HG03159 (cell line): ENCODE results near the gene HLX.

Source experiments
- ATAC-seq: cut with Tn5 transposase; IDR thresholded peaks from one replicate; pipeline ENCODE4 v1.9.1; 2021; ENCODE audit warnings: mild to moderate bottlenecking, moderate library complexity; ENCODE audit not compliant: unreplicated experiment

The HLX gene

DNA sequence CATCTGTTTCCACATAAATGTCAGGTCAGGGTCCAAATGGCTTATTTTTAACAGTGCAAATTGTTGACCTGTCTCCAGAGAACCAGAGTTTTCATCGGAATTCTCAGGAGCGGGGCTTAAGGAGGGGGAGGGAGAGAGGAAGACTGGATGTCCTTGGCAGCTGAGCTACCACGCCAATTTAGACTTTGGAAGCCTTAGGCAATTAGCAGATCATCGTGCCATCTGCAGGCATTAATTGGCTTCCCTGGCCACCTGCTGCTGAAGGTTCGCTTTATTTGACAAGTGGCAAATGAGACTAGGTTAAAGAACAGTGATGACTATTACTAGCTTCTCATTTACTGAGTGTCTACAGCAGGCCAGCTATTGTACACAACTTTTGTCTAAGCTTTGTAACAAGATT lies 43.7 kb downstream of the HLX start:
- ATAC-seq, result no peak

GRCh38 chr1:220924331-220924970 lies 45.2 kb downstream of the HLX start:
- no peak for ATAC-seq

- ATAC-seq, result no peak
Measured at GRCh38 chr1:220925707-220926106, 46.5 kb downstream of the HLX start.

DNA sequence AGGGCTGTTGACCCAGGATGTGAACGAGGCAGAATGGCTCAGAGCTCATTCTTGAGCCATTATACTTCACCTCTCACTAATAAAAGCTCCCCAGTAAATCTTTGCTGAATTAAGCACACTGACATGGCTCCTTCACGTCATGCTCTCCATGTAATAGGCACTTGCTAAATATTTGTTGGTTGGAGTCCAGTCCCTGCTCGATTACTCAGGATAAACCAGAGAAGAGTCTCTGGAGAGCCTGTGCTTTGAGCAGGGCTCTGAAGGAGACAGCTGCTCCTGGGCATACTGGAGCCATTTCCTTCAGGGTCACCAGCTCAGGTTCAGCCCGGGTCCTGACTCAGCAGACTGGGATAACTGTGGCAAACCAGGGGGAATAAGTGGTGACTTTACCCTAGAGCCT lies 46.9 kb downstream of the HLX start:
- ATAC-seq, result no peak

DNA sequence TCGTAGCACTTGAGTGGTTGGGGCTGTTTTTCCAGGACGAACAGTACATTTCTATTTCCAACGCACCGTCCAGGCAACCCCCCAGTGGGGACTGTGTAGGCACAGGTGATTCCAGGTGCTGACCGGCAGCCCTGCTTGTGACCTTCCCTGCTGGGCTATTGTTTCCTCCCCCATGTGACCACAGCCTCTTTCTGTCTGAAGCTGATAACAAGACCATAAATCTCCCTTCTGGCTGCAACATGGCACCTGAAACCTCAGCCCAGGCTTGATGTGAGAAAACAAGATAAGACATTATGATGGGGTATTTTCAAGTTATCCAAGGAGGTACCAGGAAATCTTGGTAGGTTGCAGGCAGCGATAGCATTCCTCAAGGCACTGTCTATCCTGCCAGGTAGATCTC lies 48.2 kb downstream of the HLX start:
- ATAC-seq, result no peak

- ATAC-seq, result no peak
Measured at GRCh38 chr1:220928320-220928719, 49.1 kb downstream of the HLX start.

GRCh38 chr1:220928725-220929300 lies 49.6 kb downstream of the HLX start:
- no peak for ATAC-seq

DNA sequence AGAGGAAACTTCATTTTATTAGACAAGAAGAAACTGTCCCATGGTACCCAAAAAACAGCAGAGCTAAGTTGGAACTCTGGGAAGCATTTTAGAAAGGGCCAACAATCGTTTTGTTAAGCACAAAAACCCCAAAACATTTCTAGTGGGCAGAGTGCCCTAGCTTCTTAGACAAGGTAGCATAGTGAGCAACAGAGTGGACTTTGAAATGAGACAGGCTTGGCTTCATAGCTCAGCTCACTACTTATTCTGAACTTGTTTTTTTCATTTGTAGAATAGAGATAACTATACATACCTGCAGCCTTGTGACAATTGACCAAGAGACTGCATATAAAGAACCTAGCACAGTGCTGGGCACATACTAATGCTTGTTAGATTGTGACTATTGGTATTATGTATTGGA lies 50.1 kb downstream of the HLX start:
- ATAC-seq, result no peak
